NOMO-1 (cell line): ENCODE measurements around the gene ISYNA1.

Experiments
- DNase-seq, 2 experiments: peaks; one replicate each; lab custom pipeline; 2025; ENCODE audit not compliant: unreplicated experiment in 2 of 2; lab: John Stamatoyannopoulos, UW

The ISYNA1 gene

DNA sequence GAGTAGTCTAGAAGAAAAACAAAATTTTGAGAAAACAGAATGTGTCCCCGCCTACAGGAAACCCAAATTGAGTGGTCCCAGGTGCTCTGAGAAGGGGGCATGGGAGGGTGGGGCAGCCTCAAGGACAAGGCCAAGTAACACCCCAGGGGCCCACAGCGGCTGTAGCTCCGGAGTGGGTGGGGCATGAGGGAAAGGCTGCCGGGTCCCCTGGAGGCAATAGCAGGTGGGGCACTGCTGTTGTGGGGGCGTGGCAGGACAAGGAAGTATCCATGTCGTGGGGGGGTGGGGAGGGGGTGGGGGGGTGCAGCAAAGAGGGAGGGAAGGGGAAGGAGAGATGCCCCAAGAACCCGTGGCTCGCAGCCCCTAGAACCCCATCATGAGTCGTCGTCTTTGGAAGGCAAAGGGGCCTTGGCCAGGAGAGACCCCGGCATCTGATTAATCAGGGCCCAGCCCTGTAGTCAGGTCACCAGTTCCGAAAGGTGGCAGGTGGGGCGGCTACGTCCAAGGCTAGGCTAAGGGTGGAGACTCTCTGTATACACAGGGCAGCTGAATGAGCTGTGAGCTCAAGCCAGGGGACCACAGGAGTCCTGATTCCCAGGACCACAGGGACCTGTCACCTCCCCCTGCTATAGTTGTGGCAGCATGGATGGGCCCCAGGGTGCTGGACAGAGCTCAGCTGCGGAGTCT lies 7.5 kb upstream of the ISYNA1 start:
- DNase-seq: no peak

GRCh38 chr19:18444513-18444912 lies 6.6 kb upstream of the ISYNA1 start:
- DNase-seq: no peak

DNA sequence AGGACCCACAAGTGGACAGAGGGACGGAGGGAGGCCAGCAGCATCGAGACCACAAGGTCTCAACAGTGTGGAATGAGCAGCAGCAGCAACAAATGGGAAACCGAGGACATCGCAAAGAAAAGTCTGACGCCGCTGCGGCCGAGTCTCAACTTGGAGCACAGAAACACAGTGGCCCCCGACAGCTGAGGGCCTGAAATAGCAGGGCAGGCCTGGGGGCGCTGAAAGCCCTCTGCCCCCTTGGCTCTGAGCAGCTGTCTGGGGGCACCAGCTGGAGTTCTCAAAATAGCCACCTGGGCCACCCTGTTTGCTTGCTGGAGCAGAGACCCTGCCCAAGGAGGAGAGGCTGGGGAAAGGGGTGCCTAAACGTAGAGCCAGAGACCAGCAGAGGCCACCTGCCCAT lies 5.9 kb upstream of the ISYNA1 start:
- no peak for DNase-seq

DNA sequence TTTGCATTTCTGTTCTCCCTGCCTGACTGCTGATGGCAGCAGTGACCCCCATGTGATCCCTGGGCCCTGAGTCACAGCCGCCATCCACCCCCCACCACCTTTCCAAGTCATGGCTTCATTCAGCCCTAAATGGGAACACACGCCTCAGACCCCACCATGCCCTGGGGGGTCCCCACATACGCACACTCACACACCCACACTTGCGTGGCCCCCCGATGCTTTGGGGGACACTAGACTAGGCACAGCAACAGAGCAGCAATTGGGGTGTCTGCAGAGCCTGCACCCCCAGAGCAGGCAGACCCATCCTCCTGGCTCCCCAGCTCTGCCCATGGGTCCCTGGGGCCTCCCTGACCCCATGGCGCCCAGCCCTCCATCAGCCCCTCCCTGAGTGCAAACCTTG lies 5.5 kb upstream of the ISYNA1 start:
- no peak for DNase-seq

DNA sequence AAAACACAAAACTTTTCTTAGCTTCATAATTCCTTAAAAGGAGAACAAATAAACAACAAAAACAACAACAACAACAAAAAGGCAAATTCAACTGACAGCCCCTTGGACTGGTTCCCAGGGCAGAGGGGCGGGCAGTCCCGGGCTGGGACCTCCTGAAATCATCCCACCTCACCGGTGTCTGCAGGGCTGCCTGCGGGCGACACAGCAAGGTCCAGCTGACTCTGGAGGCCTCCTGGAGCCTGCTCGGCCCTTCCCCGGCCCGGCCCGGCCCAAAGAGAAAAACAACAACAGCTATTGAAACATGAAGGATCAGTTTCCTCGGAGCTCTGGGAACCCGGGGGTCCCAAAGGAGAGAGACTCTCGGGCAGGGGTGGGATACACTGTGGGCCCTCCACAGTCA lies 5.0 kb upstream of the ISYNA1 start:
- no peak for DNase-seq

DNA sequence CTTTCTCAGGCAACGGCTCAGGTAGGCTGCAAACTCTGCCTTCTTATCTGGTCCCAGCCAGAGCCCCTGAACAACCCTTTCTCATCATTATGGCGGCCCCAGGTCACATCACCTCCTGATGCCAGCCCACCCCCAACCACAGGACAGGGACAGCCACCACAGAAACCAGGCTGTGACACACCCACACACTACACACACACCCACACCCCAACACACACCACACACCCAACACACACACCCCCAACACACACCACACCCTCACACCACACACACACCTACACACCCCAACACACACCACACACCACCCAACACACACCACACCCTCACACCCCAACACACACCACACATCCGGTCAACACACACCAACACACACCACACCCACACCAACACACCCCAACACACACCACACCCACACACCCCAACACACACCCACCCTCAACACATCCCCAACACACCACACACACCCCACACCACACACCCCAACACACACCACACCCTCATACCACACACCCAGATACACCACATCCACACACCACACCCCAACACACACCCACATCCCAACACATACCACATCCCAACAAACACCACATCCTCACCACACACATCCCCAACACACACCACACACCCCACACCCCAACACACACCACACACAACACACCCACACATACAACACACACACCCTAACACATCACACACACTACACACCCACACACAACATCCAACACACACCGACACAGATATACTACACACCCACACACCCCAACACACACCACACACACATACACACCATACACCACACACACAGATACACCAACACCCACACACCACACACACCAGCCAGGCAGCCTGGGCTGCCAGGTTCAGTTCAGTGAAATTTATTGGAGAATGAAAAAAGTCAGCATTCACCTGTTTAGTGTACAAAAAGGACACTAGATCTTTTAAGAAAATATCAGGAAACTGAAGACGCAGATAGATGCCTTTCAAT lies 4.2 kb upstream of the ISYNA1 start:
- DNase-seq: no peak

DNA sequence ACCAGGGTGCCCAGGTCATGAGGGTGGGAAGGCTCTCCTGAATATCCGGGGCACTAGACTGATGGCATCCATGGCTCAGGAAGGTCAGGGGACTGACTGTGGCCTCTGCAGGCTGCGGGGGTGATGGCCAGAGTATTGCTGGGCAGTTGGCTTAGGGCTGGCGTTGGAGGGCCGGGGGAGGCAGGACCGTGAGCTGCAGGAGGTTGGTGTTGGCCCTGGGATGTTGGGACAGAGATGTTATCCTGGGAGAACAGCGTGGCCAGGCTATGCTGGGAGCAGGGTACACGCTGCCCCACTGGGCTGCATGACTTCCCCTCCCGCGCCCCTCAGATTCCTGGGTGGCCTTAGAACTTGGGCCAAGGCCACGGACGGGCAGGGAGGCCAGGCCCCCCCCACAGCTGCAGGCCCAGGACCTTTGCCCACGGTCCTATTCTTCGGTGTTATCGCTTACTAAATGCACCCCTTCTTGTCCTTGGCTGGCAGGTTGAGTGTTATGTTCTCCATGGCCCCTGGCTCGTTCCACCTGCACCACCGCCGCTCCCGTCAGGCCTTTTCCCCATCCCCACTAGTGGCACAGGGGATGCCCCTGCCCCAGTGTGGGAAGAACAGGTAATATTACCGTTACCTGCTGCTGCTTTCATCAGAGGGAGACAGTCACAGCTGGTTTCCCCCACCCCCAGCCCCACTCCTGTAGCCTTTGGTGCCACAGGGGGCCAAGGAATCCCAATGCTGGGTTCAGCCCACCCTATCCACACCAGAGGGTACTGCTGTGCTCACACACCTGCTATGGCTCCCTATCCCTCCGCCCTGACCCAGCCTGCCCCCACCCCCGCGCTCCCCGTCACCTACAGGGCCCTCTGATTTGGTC lies 3.2 kb upstream of the ISYNA1 start:
- DNase-seq: no peak

- peak in 1 of 2 experiments; percentile 1 for DNase-seq
These were observed 2.5 kb upstream of the ISYNA1 start for GRCh38 chr19:18440415-18440877.

GRCh38 chr19:18439910-18440237 lies 1.9 kb upstream of the ISYNA1 start:
- DNase-seq: no peak

- DNase-seq: peak in 1 of 2 experiments; percentile 4
These were observed 1.3 kb upstream of the ISYNA1 start for GRCh38 chr19:18439025-18439909.

- no peak for DNase-seq
These were observed 545 bp upstream of the ISYNA1 start for GRCh38 chr19:18438331-18439024.

GRCh38 chr19:18436671-18437490 lies 1.1 kb downstream of the ISYNA1 start:
- DNase-seq: peak; percentile 54 to 61

DNA sequence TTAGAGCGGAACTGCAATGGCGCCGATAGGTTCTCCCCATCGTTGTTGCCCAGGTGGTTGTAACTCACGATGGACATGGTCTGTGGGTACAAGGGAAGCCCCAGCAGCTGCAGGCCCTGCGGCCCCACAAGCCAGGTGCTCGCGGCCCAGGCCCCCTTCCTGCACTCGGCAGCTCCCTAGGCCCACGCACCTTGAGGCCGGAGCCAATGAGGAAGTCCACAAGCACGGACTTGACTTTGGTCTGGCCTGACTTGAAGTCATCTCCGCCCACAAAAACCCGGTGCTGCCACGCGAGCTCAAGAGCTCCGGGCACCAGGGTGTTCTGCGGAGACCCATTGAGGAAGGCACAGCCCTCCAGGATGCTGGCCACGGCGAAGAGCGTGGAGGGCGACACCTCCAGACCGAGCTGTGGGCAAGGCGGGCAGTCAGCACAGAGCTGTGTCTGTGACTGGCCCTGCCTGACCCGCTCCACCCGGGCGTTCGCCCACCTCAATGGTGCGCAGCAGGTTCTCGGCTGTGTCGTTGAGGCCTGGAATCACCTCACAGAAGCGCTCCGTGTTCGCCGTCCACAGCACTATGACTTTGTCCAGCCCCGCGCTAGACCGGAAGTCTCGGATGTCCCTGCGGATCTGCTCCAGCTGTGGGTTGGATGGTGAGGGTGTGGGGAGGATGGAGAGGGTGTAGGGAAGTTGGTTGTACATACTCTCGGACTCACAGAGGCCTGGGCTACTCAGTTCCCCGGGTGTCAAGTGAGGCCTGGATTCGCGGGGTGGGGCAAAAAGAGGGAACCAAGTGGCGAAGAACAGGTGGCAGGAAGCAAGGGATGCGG lies 1.9 kb downstream of the ISYNA1 start:
- no peak for DNase-seq

DNA sequence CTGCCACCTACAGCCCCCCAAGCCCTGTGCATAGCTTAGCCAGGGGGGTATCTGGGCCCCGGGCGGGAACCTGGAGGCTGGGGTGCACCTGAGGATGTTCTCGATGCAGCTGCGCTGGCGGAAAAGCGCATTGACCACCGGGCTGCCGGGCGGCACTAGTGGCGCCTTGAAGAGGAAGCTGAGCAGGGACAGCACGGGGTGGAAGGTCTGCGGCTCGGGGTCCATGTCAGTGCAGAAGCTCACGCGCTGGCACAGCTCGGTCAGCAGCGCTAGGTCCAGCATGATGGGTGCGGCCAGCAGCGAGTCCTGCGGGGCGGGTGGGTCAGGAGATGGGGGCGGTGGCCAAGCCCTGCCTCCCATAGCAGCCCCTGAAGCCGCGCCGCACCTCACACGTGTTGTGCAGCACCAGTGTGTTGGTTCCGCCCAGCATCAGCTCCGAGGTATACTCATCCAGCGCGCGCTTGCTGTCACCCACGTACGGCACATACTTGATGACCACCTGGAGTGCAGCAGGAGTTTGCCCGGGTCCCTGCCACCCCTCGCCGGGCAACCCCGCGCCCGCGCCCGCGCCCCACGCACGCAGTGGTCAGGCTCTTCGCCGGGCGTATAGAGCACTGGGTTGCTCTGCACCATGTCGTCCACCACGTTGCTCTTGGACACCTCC lies 2.6 kb downstream of the ISYNA1 start:
- DNase-seq: no peak

GRCh38 chr19:18434411-18435175 lies 3.3 kb downstream of the ISYNA1 start:
- DNase-seq: no peak

DNA sequence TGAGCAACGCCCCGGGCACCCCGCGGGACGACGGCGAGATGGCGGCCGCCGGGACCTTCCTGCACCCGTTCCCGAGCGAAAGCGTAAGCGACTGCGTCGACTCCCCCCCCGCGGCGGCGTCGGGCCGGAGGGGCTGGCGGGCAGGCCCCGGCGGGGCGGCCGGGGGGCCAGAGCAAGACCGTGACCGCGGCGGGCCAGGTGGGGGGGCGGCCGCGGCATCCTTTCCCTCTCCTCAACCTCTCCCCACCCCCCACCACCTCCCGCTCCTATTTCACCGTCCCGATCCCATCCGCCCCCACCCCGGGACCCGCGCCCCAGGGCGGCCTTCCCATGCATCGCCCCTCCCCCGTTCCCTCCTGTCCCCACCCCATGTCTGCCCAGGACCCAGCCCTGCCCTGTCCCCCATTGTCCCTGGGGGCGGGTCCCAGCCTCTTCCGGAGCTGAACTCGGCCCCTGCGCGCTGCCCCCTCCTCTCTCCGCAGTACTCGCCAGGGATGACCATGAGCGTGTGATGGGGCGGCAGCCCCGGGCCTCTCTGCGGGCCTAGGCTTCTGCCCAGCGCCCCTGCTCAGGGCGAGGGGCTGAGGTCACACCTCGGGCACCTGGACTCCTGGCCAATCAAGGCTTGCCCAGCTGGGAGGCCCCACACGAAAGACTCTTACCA lies 4.1 kb downstream of the ISYNA1 start:
- DNase-seq: no peak
